OCI-LY7 (cell line): ENCODE results near the gene BST1. TPM values are rescaled to one million over a fixed set of nuclear protein-coding genes. Genes with fewer than 3 reads are reported as not detected.

Experiments used
- BruUV-seq: library from RNA; stranded (reverse); fragments of 400-500 nt; replicated peaks from 2 replicates; lab custom pipeline; 2021; lab: Mats Ljungman, UMichigan
- CTCF ChIA-PET: fragments of 300-600 bp; sonication (Branson Sonifier 250); formaldehyde crosslinking; loops from one replicate; lab custom pipeline; 2022; ENCODE audit warnings: antibody characterized with exemption; ENCODE audit not compliant: unreplicated experiment; lab: Charles Lee
- POLR2A ChIA-PET: fragments of 300-600 bp; sonication (Branson Sonifier 250); formaldehyde crosslinking; loops from one replicate; lab custom pipeline; 2022; ENCODE audit warnings: antibody characterized with exemption; lab: Charles Lee
- DNase-seq: peaks from one replicate; pipeline ENCODE4 v3.0.0-alpha.2; 2015; ENCODE audit warnings: low spot score
- H2AFZ ChIP-seq: fragments of 200-600 bp; sonication (generic), shearing (Covaris generic); 2 replicates; pipeline ENCODE4 v1.6.1; 2014; ENCODE audit warnings: mild to moderate bottlenecking, antibody characterized with exemption, low read length, moderate library complexity
- H3K27ac ChIP-seq: fragments of 200-600 bp; sonication (generic); 2 replicates; pipeline ENCODE4 v1.5.1; 2014; ENCODE audit warnings: mixed run types, low read depth, mild to moderate bottlenecking, moderate library complexity, low read length, inconsistent platforms; ENCODE audit not compliant: poor library complexity, severe bottlenecking
- H3K36me3 ChIP-seq: fragments of 200-600 bp; sonication (generic); 2 replicates; pipeline ENCODE4 v1.6.1; 2014; ENCODE audit warnings: mild to moderate bottlenecking, antibody characterized with exemption, low read length, moderate library complexity, mixed read lengths; ENCODE audit not compliant: insufficient read depth
- H3K4me1 ChIP-seq: fragments of 200-600 bp; sonication (generic); 2 replicates; pipeline ENCODE4 v1.5.1; 2014; ENCODE audit warnings: mild to moderate bottlenecking, low read length; ENCODE audit not compliant: insufficient read depth, poor library complexity, severe bottlenecking
- H3K4me2 ChIP-seq: fragments of 200-600 bp; sonication (generic); 2 replicates; pipeline ENCODE4 v1.6.1; 2014; ENCODE audit warnings: mild to moderate bottlenecking, low read length
- H3K4me3 ChIP-seq: fragments of 200-600 bp; sonication (generic); 2 replicates; pipeline ENCODE4 v1.5.1; 2014; ENCODE audit warnings: mild to moderate bottlenecking, low read depth, low read length; ENCODE audit not compliant: poor library complexity, severe bottlenecking
- H3K79me2 ChIP-seq: fragments of 200-600 bp; sonication (generic); 2 replicates; pipeline ENCODE4 v1.6.1; 2016; ENCODE audit warnings: low read depth, mild to moderate bottlenecking, low read length, moderate library complexity, mixed read lengths; ENCODE audit not compliant: insufficient read depth
- H3K9me2 ChIP-seq: fragments of 200-600 bp; sonication (generic); 2 replicates; pipeline ENCODE4 v1.6.1; 2016; ENCODE audit warnings: mild to moderate bottlenecking, low read length, mixed read lengths; ENCODE audit not compliant: insufficient read depth
- H3K9me3 ChIP-seq: fragments of 200-600 bp; sonication (generic); 2 replicates; pipeline ENCODE4 v1.6.1; 2014; ENCODE audit warnings: mild to moderate bottlenecking, mixed run types, low read length, mixed read lengths
- H4K20me1 ChIP-seq: fragments of 200-600 bp; sonication (generic); 2 replicates; pipeline ENCODE4 v1.6.1; 2014; ENCODE audit warnings: mild to moderate bottlenecking, antibody characterized with exemption, low read length, moderate library complexity, mixed read lengths; ENCODE audit not compliant: insufficient read depth
- EZH2phosphoT487 ChIP-seq: fragments of 200-600 bp; sonication (generic); IDR thresholded peaks from 2 replicates; pipeline ENCODE4 v1.6.1; 2018; ENCODE audit warnings: low read depth, borderline replicate concordance, mild to moderate bottlenecking, mixed run types, antibody characterized with exemption, low read length, moderate library complexity, mixed read lengths
- intact Hi-C: fragments of 100-400 bp; cut with micrococcal nuclease; formaldehyde crosslinking; loops from one replicate; pipeline ENCODE4 v1.10.0; 2022; ENCODE audit not compliant: unreplicated experiment
- total RNA-seq, 2 experiments: library from RNA; depleted of rRNA in 1 of 2; stranded (reverse); fragments of >200 nt in 1 of 2; shearing (Covaris generic) in 1 of 2; gene quantifications; 2 replicates each; pipeline ENCODE4 v1.2.3, GENCODE V29; 2014 to 2022
- TF ChIP-seq, protein P1 (sequence below): fragments of 200-600 bp; sonication (generic); conservative IDR thresholded peaks from 2 replicates; pipeline ENCODE4 v1.5.1; 2014; ENCODE audit warnings: mild to moderate bottlenecking, antibody characterized with exemption, low read length, moderate library complexity, mixed read lengths

The BST1 gene
- total RNA-seq, 2 experiments from 2014 or later: 0.21 to 0.50 TPM

GRCh38 chr4:15766821-15767220 lies 64.0 kb downstream of the BST1 start:
- H4K20me1 ChIP-seq: no peaks in the 10 kb centered on the region
- H2AFZ ChIP-seq: peak overlapping the region; percentile 88; the same call in 1 of the 2 replicates
- BruUV-seq: no TSS peak
- peaks cover 5% of the 10 kb centered on the region; the same call in 1 of the 2 replicates for H3K9me3 ChIP-seq
- intact Hi-C loops: loop anchor here (1.0 kb wide), 2 partner anchors 10 to 18 kb away; no protein-coding TSS in a partner anchor
- TF ChIP-seq EZH2phosphoT487: no peak
- TF ChIP-seq, protein P1, sequence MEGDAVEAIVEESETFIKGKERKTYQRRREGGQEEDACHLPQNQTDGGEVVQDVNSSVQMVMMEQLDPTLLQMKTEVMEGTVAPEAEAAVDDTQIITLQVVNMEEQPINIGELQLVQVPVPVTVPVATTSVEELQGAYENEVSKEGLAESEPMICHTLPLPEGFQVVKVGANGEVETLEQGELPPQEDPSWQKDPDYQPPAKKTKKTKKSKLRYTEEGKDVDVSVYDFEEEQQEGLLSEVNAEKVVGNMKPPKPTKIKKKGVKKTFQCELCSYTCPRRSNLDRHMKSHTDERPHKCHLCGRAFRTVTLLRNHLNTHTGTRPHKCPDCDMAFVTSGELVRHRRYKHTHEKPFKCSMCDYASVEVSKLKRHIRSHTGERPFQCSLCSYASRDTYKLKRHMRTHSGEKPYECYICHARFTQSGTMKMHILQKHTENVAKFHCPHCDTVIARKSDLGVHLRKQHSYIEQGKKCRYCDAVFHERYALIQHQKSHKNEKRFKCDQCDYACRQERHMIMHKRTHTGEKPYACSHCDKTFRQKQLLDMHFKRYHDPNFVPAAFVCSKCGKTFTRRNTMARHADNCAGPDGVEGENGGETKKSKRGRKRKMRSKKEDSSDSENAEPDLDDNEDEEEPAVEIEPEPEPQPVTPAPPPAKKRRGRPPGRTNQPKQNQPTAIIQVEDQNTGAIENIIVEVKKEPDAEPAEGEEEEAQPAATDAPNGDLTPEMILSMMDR: no peak
- ChIA-PET POLR2A (interaction anchor here (0.9 to 3.1 kb wide), 11 partner anchors 8 to 467 kb away, joined by 3 to 35 read pairs (median 6); no protein-coding TSS in a partner anchor), CTCF (interaction anchor here (0.8 to 2.2 kb wide), 4 partner anchors 10 to 18 kb away, joined by 4 to 7 read pairs (median 4); no protein-coding TSS in a partner anchor)
- H3K4me1 ChIP-seq: peaks cover 46% of the 10 kb centered on the region
- H3K36me3 ChIP-seq: no peaks in the 10 kb centered on the region
- no peak overlapping the region for H3K4me3 ChIP-seq
- peak overlapping the region; percentile 85 for H3K27ac ChIP-seq
- H3K9me2 ChIP-seq: no peaks in the 10 kb centered on the region
- H3K4me2 ChIP-seq: peak overlapping the region; percentile 74
- H3K79me2 ChIP-seq: no peaks in the 10 kb centered on the region
- DNase-seq: no peak

GRCh38 chr4:15769202-15769601 lies 66.3 kb downstream of the BST1 start:
- BruUV-seq: no TSS peak
- Histone ChIP-seq H3K4me1 (peaks cover 61% of the 10 kb centered on the region), H3K4me2 (no peak overlapping the region), H4K20me1 (no peaks in the 10 kb centered on the region), H3K36me3 (no peaks in the 10 kb centered on the region), H3K79me2 (no peaks in the 10 kb centered on the region), H3K9me2 (no peaks in the 10 kb centered on the region), H2AFZ (no peak overlapping the region), H3K27ac (no peak overlapping the region), H3K9me3 (no peaks in the 10 kb centered on the region), H3K4me3 (no peak overlapping the region)
- no peak for DNase-seq
- CTCF ChIA-PET: interaction anchor here (0.8 kb wide), 1 partner anchor 13 kb away, joined by 5 read pairs; no protein-coding TSS in a partner anchor
- intact Hi-C loops: no loop called here
- POLR2A ChIA-PET: interaction anchor here (0.7 to 1.9 kb wide), 4 partner anchors 11 to 16 kb away, joined by 3 to 6 read pairs (median 4); no protein-coding TSS in a partner anchor
- TF ChIP-seq, protein P1: no peak
- TF ChIP-seq EZH2phosphoT487: no peak
